HG03064 (cell line): ENCODE data around the gene KBTBD12.
"Not testable (repeated sequence)": the region's sequence is repeated elsewhere in the genome, so short reads cannot be mapped to it uniquely, and the experiment has no call there.

ENCODE experiments used
- ATAC-seq: cut with Tn5 transposase; IDR thresholded peaks from one replicate; pipeline ENCODE4 v1.9.1; 2021; ENCODE audit warnings: low read depth; ENCODE audit not compliant: unreplicated experiment

The KBTBD12 gene

GRCh38 chr3:127903611-127904375, 11.2 kb upstream of the KBTBD12 start:
- no peak for ATAC-seq

DNA sequence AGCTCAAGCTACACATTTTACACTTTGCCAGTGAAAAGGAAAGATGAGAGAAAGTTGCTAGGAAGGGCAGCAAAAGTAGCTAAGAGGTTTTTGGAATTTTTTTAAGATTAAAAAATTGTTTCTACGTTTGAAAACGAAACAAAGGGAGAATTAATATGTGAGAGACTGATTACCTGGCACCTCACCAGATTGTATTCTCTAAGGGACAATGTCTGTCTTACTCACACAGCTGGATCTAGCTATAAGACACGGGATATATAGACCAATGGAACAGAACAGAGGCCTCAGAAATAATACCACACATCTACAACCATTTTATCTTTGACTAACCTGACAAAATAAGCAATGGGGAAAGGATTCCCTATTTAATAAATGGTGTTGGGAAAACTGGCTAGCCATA, 9.5 kb upstream of the KBTBD12 start:
- ATAC-seq = no peak

GRCh38 chr3:127906653-127907052, 8.4 kb upstream of the KBTBD12 start:
- not testable (repeated sequence) for ATAC-seq

DNA sequence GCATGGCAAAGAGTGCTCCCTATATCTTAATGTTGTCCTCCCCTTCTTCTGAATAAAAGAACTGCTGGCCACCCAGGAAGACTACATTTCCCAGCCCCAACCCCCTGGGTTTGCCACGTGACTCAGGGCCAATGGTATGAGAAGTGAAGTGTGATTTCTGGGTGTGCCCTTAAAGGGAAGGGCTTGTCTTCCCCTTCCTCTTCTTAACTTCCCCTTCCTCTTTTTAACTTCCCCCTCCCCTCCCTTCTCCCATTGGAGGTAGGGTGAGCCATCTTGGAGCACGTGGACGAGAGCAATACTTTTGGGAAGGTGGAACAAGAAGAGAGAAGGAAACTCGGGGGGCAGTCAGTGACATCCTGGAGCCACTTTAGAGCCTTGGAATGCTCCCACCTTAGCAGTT, 6.8 kb upstream of the KBTBD12 start:
- ATAC-seq = no peak

DNA sequence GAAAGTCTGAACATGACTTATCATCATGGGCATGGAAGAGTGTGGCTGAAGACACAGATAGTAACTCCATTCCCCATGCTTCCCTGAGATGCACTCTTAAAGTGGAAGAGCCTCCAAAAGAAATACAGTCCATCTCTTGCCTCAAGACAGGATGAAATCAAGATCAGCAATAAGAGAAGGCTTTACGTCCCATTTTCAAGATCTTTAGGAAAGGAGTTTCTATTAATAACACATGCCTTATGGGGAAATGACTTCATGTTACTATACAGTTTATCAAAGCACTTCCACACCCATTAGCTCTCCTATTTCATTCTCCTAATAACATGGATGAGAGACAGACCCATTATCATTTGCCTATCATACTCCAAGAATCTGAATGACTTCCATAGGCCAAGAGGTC, 6.1 kb upstream of the KBTBD12 start:
- ATAC-seq = no peak

DNA sequence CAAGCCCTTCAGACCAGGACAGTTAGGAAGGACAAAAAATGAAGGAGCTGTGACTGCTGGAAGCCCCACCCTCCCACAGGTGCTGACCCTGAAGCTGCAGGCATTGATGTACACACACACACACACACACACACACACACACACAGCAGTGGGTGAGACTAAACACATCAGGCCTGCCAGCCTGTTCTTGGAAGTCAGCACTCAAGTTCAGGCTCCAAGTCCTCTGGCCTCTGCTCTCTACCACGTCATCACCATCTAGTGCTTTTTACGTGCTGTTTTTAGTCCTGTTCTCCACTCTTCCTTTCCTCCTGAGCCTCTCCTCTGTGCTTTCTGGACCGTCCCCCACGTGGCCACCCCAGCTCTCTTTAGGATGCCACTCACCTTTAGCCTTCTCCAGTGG, 5.4 kb upstream of the KBTBD12 start:
- ATAC-seq = no peak

GRCh38 chr3:127911421-127911931, 3.6 kb upstream of the KBTBD12 start:
- no peak for ATAC-seq

GRCh38 chr3:127913841-127914240, 1.2 kb upstream of the KBTBD12 start:
- not testable (repeated sequence) for ATAC-seq

DNA sequence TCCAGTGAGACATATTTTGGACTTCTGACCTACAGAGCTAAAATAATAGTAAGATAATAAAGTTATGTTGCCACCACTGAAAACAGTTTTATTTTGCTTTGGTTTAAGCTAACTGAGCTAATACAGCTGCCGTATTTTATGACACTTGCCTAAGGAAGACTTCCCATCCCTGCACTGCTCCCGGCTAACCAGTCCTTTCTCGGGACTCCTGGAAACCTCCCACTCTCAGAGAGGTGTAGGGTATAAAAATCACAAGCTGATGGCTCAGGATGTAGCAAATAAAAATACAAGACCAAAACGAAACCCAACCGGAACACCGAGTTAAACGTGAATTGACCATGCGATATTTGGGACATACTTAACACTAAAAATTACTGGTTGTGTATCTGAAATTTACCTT, 448 bp upstream of the KBTBD12 start:
- ATAC-seq = no peak

DNA sequence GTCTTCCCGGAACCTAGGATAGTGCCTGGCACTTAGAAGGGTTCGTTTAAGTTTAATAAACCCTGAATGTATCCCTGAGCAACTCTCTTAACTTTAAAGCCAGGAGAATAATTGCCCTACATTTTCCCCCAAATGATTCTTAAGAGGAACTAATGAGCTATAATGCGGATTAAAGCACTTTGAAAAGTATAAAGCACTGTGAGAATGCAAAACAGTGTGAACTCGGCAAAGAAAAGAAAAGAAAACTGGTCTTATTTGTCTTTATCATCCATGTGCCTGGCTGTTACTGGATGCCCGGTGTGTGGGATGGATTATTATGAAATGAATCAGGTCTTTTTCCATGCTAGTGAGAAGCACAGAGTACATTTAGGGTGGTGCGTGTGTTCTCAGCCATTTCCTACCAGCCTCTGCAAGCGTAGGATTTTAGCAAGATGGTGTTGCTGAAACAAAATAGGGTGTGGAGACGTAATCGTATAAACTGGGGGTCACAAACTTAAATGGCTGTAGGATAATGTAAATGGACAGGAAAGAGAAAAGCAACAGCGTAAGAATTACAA, 983 bp downstream of the KBTBD12 start:
- no peak for ATAC-seq

DNA sequence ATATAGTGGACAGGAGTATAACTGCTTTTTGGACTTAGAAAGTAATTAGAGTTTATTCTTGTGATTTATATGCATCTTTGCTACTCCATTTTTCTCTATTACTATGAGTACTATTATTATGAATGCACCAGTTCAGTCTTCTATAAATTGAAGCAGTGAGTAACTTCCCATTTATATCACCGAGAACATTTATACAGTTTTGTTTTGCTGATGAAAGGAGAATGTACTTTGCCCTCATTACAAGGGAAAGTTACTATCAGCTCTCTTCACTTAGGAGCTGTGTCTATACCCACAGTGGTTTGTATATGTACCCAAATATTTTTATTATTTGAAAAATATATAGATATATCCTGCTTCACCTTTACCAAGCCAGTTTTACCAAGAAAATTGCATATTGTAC, 5.7 kb downstream of the KBTBD12 start:
- no peak for ATAC-seq

DNA sequence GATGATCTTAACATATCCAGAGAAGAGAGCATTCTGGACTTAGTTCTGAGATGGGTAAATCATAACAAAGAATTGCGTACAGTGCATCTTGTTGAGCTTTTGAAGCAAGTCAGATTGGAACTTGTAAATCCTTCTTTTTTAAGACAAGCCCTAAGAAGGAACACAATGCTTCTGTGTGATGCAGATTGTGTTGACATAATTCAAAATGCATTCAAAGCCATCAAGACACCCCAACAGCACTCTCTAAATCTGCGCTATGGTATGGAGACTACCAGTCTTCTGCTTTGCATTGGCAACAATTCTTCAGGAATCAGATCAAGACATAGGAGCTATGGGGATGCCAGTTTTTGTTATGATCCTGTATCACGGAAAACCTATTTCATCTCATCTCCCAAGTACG, 8.6 kb downstream of the KBTBD12 start:
- ATAC-seq = no peak

GRCh38 chr3:127925384-127925783, 10.4 kb downstream of the KBTBD12 start:
- no peak for ATAC-seq

GRCh38 chr3:127927829-127928604, 13.0 kb downstream of the KBTBD12 start:
- ATAC-seq = no peak

DNA sequence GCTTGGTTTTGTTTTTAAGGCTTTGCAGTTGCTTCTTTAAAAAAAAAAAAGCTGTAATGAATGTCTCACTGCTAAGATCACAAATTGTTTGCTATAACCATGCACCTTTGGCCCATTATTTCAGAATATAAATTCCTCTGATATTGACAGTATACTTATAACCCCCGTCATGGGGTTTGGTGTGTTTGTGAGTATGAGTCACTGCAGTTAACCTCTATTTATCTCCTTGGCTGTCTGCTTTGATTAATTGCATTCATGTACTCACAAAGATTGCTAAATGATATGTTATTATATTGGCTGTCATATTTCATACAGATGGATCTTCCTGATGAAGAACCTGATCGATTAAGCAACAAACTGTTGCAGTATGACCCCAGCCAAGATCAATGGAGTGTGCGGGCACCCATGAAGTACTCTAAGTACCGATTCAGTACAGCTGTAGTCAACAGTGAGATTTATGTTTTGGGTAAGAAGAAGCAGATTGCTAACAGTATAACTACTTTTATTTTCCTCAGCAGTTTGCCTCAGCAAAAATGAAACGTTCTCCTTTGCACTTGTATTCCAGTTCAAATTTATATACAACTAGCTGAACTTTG, 14.9 kb downstream of the KBTBD12 start:
- ATAC-seq = no peak

- no peak for ATAC-seq
These were observed 18.4 kb downstream of the KBTBD12 start for GRCh38 chr3:127933396-127933795.

GRCh38 chr3:127938800-127939199, 23.8 kb downstream of the KBTBD12 start:
- no peak for ATAC-seq

DNA sequence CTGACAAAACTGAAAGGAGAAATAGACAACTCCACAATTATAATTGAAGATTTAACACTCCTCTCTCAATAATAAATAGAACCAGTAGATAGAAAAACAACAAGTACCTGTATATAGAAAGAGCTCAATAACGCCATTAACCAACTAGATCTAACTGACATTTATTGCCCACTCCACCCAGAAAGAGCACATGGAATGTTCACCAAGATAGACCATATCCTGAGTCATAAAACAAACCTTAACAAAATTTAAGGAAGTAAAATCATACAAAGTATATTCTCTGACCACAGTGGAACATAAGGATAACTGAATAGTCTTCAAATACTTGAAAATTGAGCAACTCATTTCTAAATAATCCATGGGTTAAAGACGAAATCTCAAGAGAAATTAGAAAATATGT, 25.1 kb downstream of the KBTBD12 start:
- no peak for ATAC-seq

GRCh38 chr3:127942613-127943012, 27.6 kb downstream of the KBTBD12 start:
- ATAC-seq = no peak

DNA sequence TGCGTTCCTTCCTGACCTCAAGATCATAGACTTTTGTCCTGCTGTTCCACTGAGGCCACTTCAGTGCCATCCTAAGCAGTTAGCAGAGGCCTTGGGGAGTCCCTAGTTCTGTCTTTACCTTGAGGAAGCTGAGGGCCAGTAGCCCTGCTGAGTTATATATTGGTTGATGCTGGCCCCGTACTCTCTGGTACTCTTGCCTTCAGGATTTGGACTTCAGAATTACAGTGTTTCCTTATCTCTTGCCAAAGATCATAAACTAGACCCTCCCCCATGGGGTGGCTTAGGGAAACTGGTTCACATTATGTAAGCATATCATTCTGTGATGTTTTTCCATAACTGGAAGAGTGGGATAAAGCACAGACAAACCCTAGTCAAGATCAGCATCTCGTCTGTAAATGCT, 33.2 kb downstream of the KBTBD12 start:
- ATAC-seq = no peak

DNA sequence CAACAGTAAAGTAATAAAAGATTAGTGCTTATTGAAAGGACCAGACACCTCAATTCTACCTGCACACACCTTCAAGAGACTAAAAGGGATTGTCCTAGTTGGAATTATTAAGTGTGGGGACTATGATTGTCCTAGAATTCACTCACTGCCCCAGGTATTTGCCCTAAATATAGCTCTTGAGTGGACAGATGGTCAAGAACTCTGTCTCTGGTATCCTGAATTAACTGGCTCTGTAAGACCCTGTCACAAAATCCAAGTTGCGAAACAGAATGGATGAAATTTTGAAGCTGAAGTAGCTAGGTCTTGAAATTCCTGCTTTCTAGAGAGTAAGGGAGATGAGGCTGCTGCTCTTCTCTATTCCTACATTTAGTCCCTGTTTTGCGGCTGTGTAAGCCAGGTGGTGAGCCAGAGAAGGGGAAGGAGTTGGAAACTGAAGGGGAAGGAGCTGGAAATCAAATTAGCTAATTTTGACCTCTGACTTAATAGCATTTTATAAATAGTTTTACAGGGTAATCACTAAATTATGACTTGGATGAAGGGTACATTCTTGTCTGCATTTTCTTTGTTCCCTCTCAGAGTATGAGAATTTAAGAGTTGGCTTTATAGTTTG, 34.5 kb downstream of the KBTBD12 start:
- ATAC-seq = no peak
